Prostate gland (tissue), 2 donors: ENCODE measurements around the gene FOXL1. TPM values are rescaled to one million over a fixed set of nuclear protein-coding genes. Genes with fewer than 3 reads are reported as not detected.

ENCODE experiments used
- DNase-seq: peaks from one replicate; pipeline ENCODE4 v3.0.0-alpha.2; 2019; ENCODE audit warnings: low spot score
- H3K27ac ChIP-seq, 2 donors: fragments of 200-600 bp; sonication (generic); 2 replicates each; pipeline ENCODE4 v1.5.1; 2017 to 2019
- H3K27me3 ChIP-seq: fragments of 200-600 bp; sonication (generic); replicated peaks from 2 replicates; pipeline ENCODE4 v1.5.1; 2019; ENCODE audit not compliant: insufficient read depth
- H3K36me3 ChIP-seq, 2 donors: fragments of 200-600 bp; sonication (generic); 1 replicate in 1 of 2; 2 replicates in 1 of 2; pipeline versions ENCODE4 v1.5.1 to v1.8.1; 2017 to 2019
- H3K4me1 ChIP-seq: fragments of 200-600 bp; sonication (generic); replicated peaks from 2 replicates; pipeline ENCODE4 v1.5.1; 2019
- H3K4me3 ChIP-seq, 2 donors: fragments of 200-600 bp; sonication (generic); 2 replicates each; pipeline ENCODE4 v1.5.1; 2017 to 2019
- H3K9me3 ChIP-seq: fragments of 200-600 bp; sonication (generic); 2 replicates; pipeline ENCODE4 v1.5.1; 2017
- POLR2A ChIP-seq: fragments of 450-650 bp; IDR thresholded peaks from one replicate; pipeline ENCODE4 v1.6.1; 2016; ENCODE audit warnings: antibody characterized with exemption, mild to moderate bottlenecking
- POLR2AphosphoS5 ChIP-seq: sonication (generic); formaldehyde crosslinking; IDR thresholded peaks from one replicate; pipeline ENCODE4 v1.6.1; 2017; ENCODE audit warnings: antibody characterized with exemption
- WGBS: methylation state at CpG from one replicate; pipeline ENCODE4 v1.1.5; 2018; 5-methylcytosine and 5-hydroxymethylcytosine counted together
- intact Hi-C: fragments of 100-400 bp; cut with DNase I; formaldehyde crosslinking; loops from one replicate; pipeline ENCODE4 v1.14.2; 2022
- total RNA-seq, 2 donors: library from RNA; depleted of rRNA; stranded (reverse); fragments of >200 nt; gene quantifications; one replicate each; pipeline ENCODE4 v1.1.0, GENCODE V29; 2016
- TF ChIP-seq, protein P1 (sequence below), 4 experiments: fragments of 200-600 bp in 2 of 4; fragments of 450-650 bp in 2 of 4; sonication (generic) in 2 of 4; IDR thresholded peaks; 1 replicate in 3 of 4; 2 replicates in 1 of 4; pipeline ENCODE4 v1.5.1; 2016 to 2019; ENCODE audit warnings: antibody characterized with exemption in 4 of 4, mild to moderate bottlenecking in 2 of 4, moderate library complexity in 2 of 4

The FOXL1 gene
- total RNA-seq, 2 donors from 2014 or later = 0.87 to 8.6 TPM

DNA sequence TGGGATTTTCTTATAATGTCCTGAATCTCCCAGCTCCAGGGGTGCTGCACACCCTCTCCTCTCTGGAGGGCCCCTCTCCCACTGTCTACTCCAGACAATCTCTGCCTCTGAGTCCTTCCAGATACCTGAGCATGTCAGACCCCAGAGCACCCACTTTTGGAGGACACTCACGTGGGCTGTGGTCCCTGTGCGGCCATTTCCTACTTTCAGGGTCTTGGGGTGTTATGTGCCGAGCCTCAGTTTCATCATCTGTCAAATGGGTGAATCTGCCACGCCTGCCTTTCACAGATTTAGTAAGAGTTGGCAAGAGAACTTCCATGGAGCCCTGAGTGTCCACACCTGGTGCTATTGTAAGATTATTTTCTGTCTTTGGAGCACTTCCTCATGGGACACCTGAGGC, 3.7 kb upstream of the FOXL1 start:
- H3K4me1 ChIP-seq = no peaks in the 10 kb centered on the region
- peaks cover 45% of the 10 kb centered on the region for H3K27me3 ChIP-seq
- H3K4me3 ChIP-seq = no peak overlapping the region
- no peak for DNase-seq
- no peaks in the 10 kb centered on the region for H3K9me3 ChIP-seq
- TF ChIP-seq, protein P1, sequence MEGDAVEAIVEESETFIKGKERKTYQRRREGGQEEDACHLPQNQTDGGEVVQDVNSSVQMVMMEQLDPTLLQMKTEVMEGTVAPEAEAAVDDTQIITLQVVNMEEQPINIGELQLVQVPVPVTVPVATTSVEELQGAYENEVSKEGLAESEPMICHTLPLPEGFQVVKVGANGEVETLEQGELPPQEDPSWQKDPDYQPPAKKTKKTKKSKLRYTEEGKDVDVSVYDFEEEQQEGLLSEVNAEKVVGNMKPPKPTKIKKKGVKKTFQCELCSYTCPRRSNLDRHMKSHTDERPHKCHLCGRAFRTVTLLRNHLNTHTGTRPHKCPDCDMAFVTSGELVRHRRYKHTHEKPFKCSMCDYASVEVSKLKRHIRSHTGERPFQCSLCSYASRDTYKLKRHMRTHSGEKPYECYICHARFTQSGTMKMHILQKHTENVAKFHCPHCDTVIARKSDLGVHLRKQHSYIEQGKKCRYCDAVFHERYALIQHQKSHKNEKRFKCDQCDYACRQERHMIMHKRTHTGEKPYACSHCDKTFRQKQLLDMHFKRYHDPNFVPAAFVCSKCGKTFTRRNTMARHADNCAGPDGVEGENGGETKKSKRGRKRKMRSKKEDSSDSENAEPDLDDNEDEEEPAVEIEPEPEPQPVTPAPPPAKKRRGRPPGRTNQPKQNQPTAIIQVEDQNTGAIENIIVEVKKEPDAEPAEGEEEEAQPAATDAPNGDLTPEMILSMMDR (IDR thresholded peaks at IDR 0.05) = no peak
- TF ChIP-seq POLR2A (no peak), POLR2AphosphoS5 (no peak)
- intact Hi-C loops = no loop called here
- WGBS = 94% methylated on average over 4 of the region's 4 CpGs
- H3K36me3 ChIP-seq = no peaks in the 10 kb centered on the region
- H3K27ac ChIP-seq = no peak overlapping the region

DNA sequence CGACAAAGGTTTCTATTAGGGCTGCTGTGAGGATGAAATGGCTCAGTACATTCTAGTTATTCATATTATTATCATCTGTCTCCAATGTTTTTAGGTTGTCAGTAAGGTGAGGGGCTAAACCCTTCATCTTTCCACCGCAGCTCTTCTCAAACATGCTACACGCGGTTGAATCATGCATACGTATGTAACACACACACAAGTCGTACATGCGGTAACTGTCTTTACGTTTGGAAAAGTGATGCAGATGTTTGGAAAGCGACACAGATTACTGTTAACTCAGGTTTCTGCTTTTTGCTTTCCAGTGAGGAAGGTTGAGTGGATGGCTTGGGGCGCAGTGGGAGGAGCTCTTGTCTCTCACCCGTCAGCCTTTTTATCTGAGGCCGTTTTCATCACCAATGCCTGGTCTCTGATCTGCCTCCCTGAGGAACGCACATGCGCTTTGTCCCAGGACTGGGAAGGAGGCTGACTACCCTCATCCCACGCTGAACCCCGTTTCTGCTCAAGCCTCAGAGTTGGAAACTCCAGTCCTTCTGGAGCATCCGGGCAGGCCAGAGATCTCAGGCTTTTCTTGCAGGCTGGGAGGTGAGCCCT, 3.2 kb upstream of the FOXL1 start:
- no peaks in the 10 kb centered on the region for H3K4me1 ChIP-seq
- intact Hi-C loops = no loop called here
- peaks cover 49% of the 10 kb centered on the region for H3K27me3 ChIP-seq
- TF ChIP-seq, protein P1 (IDR thresholded peaks at IDR 0.05) = no peak
- WGBS = 79% methylated on average over 17 of the region's 17 CpGs
- no peaks in the 10 kb centered on the region for H3K36me3 ChIP-seq
- no peak overlapping the region for H3K27ac ChIP-seq
- DNase-seq = no peak
- H3K9me3 ChIP-seq = no peaks in the 10 kb centered on the region
- no peak overlapping the region for H3K4me3 ChIP-seq

DNA sequence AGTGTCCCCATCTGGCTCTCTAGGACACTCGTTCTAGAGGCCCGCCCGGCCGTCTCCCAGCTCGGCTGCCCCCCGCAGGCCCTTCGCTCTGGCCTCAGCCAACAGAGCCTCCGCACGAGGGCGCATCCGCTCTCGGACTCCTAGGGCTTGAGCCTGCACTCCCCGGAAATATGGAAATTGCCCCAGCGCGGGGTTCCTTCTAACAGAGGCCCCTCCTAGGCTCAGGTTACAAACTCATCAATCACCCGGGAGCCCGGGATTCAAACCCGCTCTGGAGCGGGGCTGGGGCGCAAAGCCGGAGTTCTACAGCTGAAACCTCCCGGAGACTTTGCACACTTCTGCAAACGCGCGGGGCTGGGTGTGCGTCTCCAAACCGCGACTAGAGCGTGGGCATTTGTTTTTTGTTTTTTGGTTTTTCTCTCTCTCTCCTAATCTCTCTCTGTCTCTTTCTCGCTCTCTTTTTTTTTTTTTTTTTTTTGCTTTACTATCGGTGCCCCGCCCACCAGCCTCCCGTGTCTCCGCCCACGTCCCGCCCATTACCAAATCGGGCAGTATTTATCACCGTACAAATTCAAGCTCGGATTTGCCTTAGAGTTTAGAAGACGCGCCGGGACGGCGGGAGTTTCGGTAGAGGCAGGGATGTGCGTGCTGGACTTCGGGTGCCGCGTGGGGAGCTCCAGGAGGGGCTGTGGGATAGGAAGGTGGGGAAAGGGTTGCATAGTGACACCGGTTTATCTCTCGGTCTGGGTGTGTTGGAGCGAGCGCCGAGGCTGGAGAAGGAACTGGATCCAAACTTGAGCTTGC, 2.4 kb upstream of the FOXL1 start:
- Histone ChIP-seq H3K36me3 (no peaks in the 10 kb centered on the region), H3K9me3 (no peaks in the 10 kb centered on the region), H3K4me1 (no peaks in the 10 kb centered on the region), H3K27me3 (peaks cover 41% of the 10 kb centered on the region), H3K27ac (peak overlapping the region in 1 of 2 donors; percentile 22), H3K4me3 (no peak overlapping the region)
- under 1% methylated on average over 54 of the region's 54 CpGs for WGBS
- DNase-seq = no peak
- TF ChIP-seq, protein P1 (IDR thresholded peaks at IDR 0.05) = peak in 2 of 4 experiments; percentile 20 to 64
- TF ChIP-seq POLR2A = peak; percentile 60
- no peak for TF ChIP-seq POLR2AphosphoS5
- intact Hi-C loops = no loop called here

DNA sequence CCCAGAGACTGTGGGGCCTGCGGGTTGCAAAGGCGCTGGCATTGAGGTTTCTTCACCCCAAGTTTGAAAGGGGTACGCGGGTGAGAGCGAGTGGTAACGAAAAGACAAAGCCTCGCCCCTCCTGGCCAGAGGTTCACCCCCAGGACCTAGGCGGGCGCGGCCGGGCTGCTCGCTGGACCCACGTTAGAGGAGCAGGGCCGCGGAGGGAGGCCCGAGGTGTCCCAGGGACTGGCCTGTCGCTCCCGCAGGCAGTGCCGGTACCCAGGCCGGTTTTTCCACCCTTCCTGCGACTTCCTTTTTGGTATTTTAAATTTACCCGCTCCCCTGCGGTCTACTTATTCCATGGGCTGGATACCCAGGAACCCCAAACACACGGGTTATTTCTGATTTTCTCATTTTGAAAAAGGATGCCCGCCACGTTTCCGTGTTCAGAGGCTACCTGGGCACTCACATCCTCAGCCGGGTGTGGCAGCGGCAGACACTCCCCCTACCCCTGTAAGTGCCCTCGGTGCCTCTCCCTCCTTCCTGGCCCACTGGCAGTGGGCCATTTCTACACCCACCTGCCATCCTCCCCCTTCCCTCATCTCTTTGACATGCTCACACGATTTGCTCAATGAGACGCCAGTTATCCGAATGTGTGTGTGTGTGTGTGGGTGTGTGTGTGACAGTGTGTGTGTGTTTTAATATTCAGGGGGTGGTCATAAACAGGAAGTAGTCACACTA, 1.6 kb upstream of the FOXL1 start:
- TF ChIP-seq POLR2A = no peak
- TF ChIP-seq POLR2AphosphoS5 = no peak
- TF ChIP-seq, protein P1 (IDR thresholded peaks at IDR 0.05) = no peak
- Histone ChIP-seq H3K36me3 (no peaks in the 10 kb centered on the region), H3K4me1 (no peaks in the 10 kb centered on the region), H3K27ac (peak overlapping the region in 1 of 2 donors; percentile 22), H3K27me3 (peaks cover 40% of the 10 kb centered on the region), H3K9me3 (no peaks in the 10 kb centered on the region), H3K4me3 (no peak overlapping the region)
- 27% methylated on average over 33 of the region's 33 CpGs for WGBS
- intact Hi-C loops = no loop called here
- DNase-seq = no peak
